ENCODE results near the gene DUSP22. TPM values are rescaled to one million over a fixed set of nuclear protein-coding genes. Genes with fewer than 3 reads are reported as not detected.

The DUSP22 gene
- total and polyA plus RNA-seq, 7 donors: 31.6 to 58.0 (median 49.7) TPM

- intact Hi-C loops (cut with DNase I): no loop called here
- no peak for TF ChIP-seq CTCF (IDR thresholded peaks at IDR 0.05)
- Histone ChIP-seq H3K9me3 (no peaks in the 10 kb centered on the region), H3K27me3 (ENCODE audit: insufficient read depth in 3 of 3, low read length in 2 of 3) (no peaks in the 10 kb centered on the region), H3K27ac (no peak overlapping the region), H3K36me3 (ENCODE audit: insufficient read depth in 1 of 2, low read depth in 1 of 2) (no peaks in the 10 kb centered on the region), H3K4me3 (no peak overlapping the region), H3K4me1 (peaks cover 1% of the 10 kb centered on the region)
- 88 to 93% (median 92%) methylated on average over 1 of the region's 1 CpG for WGBS, 3 donors
- ATAC-seq: no peak
- no peak for DNase-seq
These were observed 28.8 kb downstream of the DUSP22 start for GRCh38 chr6:321158-321438.

- H3K27me3 ChIP-seq (ENCODE audit: insufficient read depth in 3 of 3, low read length in 2 of 3): no peaks in the 10 kb centered on the region
- no peaks in the 10 kb centered on the region for H3K36me3 ChIP-seq (ENCODE audit: insufficient read depth in 1 of 2, low read depth in 1 of 2)
- no peaks in the 10 kb centered on the region for H3K9me3 ChIP-seq
- intact Hi-C loops (cut with DNase I): no loop called here
- ATAC-seq (no peak), DNase-seq (no peak)
- H3K4me3 ChIP-seq: no peak overlapping the region
- 58 to 60% (median 60%) methylated on average over 3 of the region's 3 CpGs for WGBS, 3 donors
- H3K27ac ChIP-seq: no peak overlapping the region
- no peaks in the 10 kb centered on the region for H3K4me1 ChIP-seq
- TF ChIP-seq CTCF (IDR thresholded peaks at IDR 0.05): no peak
These were observed 29.4 kb downstream of the DUSP22 start for GRCh38 chr6:321536-322258.

GRCh38 chr6:322259-322930 lies 30.1 kb downstream of the DUSP22 start:
- intact Hi-C loops (cut with DNase I): no loop called here
- ATAC-seq: no peak
- H3K4me3 ChIP-seq: no peak overlapping the region
- peaks cover 4% of the 10 kb centered on the region for H3K4me1 ChIP-seq
- H3K9me3 ChIP-seq: no peaks in the 10 kb centered on the region
- H3K36me3 ChIP-seq (ENCODE audit: insufficient read depth in 1 of 2, low read depth in 1 of 2): no peaks in the 10 kb centered on the region
- WGBS, 3 donors: 69 to 76% (median 74%) methylated on average over 14 of the region's 14 CpGs
- H3K27me3 ChIP-seq (ENCODE audit: insufficient read depth in 3 of 3, low read length in 2 of 3): no peaks in the 10 kb centered on the region
- peak in 1 of 2 donors; percentile 26 for DNase-seq
- TF ChIP-seq CTCF (IDR thresholded peaks at IDR 0.05): no peak
- no peak overlapping the region for H3K27ac ChIP-seq

GRCh38 chr6:322940-323729 lies 30.8 kb downstream of the DUSP22 start:
- WGBS, 3 donors: 77 to 81% (median 78%) methylated on average over 12 of the region's 12 CpGs
- Histone ChIP-seq H3K4me1 (peaks cover 10% of the 10 kb centered on the region), H3K9me3 (no peaks in the 10 kb centered on the region), H3K27me3 (ENCODE audit: insufficient read depth in 3 of 3, low read length in 2 of 3) (no peaks in the 10 kb centered on the region), H3K27ac (no peak overlapping the region), H3K36me3 (ENCODE audit: insufficient read depth in 1 of 2, low read depth in 1 of 2) (no peaks in the 10 kb centered on the region), H3K4me3 (no peak overlapping the region)
- no peak for DNase-seq
- ATAC-seq: no peak
- intact Hi-C loops (cut with DNase I): no loop called here
- TF ChIP-seq CTCF (IDR thresholded peaks at IDR 0.05): no peak

Data from psoas muscle (tissue), 8 donors.